DMS153 treated with DMSO at 0.1 percent for 48 hours (cell line): ENCODE results near the gene AGAP5.
"Not testable (repeated sequence)": the region's sequence is repeated elsewhere in the genome, so short reads cannot be mapped to it uniquely, and the experiment has no call there.

Experiments
- DNase-seq: peaks from one replicate; lab custom pipeline; 2025; ENCODE audit not compliant: unreplicated experiment; lab: John Stamatoyannopoulos, UW

AGAP5 gene

DNA sequence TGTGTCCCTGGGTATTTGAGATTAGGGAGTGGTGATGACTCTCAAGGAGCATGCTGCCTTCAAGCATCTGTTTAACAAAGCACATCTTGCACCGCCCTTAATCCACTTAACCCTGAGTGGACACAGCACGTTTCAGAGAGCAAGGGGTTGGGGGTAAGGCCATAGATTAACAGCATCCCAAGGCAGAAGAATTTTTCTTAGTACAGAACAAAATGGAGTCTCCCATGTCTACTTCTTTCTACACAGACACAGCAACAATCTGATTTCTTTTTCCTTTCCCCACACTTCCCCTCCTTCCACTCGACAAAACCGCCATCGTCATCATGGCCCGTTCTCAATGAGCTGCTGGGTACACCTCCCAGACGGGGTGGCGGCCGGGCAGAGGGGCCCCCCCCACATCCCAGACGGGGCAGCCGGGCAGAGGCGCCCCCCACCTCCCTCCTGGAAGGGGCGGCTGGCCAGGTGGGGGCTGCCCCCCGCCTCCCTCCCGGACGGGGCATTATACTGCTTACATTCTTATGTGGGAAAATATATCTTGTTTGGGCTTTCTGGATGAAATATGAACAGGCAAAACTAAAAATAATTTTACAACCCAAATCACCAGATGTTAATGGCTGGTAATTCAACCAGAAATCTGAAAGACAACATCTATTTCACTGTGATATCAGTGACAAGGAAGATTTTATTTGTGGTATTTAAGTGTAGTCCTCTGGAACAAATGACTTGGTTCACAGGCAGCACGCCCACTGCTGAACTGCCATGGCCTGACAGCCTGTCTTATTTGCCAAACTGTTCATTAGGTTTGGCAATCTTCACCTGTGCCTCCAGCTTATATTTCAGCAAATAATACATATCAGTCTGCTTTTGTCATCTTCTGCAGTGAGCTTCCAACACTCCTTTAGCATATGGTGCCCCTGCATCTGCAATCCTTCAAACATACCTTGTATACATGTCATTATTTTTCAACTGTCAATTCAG, 17.6 kb upstream of the AGAP5 start:
- DNase-seq = not testable (repeated sequence)

DNA sequence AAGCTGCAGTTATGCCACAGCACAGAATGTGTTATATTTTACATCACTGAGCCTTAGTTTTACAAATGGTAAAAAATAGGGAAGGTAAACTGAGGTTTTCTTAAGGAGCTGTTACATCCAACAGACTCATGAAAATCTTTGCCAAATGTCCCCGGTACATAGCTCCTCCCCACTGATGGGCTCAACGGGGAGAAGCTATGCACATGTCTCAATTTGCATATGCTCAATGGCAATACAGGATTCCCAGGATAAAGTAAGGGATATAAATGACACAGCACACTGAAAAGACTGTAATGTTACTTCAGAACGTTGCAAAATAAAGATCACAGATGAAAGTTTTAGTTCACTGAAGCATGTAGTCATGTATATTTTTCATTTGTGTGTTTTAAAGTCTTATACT, 16.6 kb upstream of the AGAP5 start:
- DNase-seq = not testable (repeated sequence)

DNA sequence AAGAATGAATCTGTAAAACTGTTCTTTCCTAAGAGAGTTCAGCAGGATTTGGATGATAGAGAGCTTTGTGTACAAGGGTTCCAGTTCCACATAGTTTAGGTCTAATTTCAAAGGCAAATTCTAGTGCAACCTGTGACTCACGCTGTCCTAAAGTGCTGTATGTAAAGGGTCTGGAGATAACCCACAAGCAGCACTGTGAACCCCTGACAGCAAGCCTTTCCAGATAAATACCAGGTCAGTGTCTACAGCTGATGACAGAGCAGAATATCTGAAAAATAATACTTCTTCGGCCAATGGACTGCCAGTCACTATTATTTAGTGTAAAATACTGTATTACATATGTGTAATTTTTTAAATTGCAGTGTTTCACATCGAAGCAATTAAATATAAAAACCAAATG, 16.0 kb upstream of the AGAP5 start:
- not testable (repeated sequence) for DNase-seq

DNA sequence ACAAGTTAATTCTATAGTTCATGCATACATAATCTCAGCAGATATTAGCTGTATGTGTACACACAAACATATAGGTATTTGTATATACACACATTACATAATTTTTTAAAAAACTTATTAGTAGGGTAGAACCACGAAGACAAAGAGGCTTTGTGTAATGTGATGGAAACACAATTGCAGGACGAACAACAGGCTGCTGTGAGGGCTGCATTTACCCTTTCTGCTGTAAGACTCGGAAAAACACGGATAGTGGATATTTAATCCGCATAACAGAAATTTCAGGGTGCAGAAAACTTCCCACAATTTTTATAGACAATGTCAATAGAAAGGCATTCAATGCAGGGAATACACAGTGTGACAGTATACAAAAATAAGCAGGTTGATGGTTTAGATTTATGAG, 13.8 kb upstream of the AGAP5 start:
- DNase-seq = not testable (repeated sequence)

DNA sequence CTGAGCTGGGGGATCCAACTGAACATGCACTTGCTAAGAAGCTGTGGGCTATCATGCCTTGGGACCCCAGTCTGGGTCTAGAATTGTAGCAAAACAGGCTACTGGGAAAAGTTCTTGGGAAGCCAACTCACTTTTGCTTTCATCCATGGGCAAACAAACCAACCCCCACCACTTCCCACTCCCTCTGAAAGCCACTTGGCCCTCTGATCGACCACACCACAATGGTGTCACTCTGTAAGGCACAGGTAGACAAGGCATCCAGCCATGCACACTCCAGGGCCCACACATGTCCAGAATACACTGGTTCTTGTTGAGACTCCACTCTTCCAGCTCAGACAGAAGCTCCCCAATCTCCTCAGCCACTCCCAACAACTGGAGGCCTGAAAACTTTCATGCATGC, 10.2 kb upstream of the AGAP5 start:
- DNase-seq = not testable (repeated sequence)

DNA sequence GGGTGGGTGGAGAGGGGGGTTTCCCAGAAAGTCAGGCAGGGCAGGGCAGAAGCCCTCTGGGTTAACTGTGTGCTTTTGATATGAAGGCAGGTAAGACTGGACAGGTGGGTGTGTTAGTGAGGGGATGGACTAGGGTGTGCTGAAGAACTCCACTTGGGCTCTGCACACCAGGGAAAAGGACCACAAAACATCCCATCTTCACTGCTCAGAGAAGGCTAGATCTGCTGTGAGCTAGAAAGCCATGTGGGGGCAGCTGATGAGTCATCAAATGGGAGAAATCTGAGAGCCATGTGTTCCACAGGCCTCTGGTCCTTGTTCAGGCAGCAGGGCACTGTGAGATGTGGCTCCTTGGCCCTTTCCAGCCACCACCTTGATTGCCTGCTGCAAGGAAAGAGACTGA, 9.7 kb upstream of the AGAP5 start:
- DNase-seq = not testable (repeated sequence)

DNA sequence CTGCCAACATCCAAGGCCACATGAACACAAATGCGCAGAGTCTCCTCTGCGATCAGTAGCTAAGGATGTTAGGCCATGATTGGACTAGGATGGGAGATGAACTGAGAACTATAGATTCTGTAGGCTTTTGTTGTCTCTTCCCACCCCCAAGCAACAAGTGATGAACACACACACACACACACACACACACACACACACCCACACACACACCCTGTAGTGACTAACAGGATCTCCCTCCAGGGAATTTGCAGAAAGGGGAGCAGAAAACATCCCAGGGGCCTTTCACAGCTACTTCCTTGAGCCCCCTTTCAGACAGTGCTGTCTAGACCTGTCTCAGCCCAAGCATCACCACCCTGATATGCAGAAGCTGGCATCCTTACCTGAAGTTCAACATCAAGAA, 8.6 kb upstream of the AGAP5 start:
- not testable (repeated sequence) for DNase-seq

DNA sequence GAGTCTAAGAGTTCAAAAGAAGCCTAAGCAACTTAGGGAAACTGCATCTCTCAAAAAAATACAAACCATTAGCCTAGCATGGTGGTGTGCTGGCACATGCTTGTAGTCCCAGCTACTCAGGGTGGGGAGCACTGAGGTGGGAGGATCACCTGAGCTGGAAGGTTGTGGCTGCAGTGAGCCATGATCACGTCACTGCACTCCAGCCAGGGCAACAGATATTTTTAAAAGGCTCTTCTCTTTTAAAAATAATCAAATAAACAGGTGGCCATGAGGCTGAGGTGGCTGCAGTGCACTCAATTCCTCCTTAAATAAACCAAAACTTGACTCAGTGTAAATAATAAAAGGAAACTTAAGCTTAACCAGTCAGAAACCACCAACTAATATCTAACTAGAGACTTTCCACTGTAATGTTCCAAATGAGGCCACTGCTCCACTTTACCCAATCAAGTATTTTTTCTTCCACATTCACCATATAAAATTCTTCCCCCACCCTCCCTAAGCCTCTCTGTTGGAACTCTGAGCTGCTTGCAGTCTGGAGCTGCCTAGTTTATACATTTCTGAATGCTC, 7.7 kb upstream of the AGAP5 start:
- DNase-seq = not testable (repeated sequence)

DNA sequence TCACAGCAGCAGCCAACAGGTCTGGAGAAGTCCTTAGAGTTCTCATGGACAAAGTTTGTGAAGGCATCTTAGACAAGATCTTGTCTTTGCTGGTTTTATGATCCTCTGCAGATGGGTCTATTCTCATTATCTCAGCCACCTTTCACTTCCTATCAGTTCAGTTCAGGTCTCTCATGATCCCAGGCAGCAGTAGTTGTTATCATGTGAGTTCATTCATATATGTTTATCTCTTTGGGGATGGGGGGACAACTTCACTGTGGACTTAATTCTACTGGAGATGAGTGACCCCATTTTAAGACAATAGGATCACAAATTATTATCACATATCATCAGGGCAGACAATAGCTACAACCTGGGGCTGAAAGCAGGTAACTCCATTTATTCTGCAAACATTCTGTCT, 6.0 kb upstream of the AGAP5 start:
- not testable (repeated sequence) for DNase-seq

DNA sequence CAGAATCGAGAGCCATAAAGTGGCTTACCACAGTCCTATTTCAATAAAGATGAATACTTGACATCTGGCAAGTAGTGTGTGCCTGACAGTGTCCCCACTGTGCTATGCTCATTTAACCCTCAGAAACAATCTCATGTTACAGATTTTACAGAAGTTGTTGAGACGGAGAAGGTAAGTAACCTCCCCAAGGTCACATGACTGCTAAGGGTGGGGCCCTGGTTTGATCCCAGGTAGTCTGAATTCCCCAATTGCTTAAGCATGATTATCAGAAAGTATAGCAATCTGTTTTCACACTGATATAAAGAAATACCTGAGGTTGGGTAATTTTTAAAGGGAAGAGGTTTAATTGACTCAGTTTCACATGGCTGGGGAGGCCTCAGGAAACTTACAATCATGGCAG, 910 bp upstream of the AGAP5 start:
- DNase-seq = not testable (repeated sequence)

DNA sequence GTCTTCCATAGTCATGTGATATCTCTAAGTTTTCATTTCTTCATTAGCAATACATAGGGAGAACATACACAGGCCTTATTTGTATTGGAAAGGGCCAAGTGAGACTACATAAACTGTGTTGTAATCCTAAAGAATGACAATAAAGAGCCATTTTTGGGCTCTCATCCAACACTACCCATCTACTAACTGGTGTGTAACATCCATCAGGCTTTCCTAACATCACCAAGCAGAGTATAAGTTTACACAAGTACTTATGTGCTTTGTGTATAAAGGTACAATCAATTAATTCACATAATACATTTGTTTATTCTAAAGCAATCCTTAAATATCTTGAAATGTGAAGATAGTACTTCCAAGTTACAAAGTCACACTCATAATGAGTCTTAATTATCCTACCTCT, 2.6 kb downstream of the AGAP5 start:
- DNase-seq = not testable (repeated sequence)

DNA sequence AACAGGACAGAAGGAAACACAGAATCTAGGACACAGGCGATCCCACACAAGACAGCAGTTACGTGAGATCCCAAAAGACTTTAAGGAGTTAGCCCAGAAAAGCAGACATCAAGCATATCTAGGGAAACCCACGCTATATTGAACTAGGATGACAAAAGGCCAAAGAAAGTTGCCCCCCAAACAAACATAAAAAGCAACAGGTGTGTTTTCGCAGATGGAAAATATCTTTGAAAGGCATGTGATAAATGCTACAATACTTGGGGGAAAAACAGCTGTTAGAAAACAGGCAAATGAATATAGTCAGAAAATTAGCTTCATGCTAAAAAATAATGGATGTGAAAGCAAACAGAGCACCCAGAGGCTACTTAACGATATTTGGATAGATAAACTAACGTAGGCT, 7.2 kb downstream of the AGAP5 start:
- DNase-seq = not testable (repeated sequence)

DNA sequence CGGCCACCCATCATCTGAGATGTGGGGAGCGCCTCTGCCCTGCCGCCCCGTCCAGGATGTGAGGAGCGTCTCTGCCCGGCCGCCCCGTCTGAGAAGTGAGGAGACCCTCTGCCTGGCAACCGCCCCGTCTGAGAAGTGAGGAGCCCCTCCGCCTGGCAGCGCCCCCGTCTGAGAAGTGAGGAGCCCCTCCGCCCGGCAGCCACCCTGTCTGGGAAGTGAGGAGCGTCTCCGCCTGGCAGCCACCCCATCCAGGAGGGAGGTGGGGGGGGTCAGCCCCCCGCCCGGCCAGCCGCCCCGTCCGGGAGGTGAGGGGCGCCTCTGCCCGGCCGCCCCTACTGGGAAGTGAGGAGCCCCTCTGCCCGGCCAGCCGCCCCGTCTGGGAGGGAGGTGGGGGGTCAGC, 8.3 kb downstream of the AGAP5 start:
- not testable (repeated sequence) for DNase-seq

DNA sequence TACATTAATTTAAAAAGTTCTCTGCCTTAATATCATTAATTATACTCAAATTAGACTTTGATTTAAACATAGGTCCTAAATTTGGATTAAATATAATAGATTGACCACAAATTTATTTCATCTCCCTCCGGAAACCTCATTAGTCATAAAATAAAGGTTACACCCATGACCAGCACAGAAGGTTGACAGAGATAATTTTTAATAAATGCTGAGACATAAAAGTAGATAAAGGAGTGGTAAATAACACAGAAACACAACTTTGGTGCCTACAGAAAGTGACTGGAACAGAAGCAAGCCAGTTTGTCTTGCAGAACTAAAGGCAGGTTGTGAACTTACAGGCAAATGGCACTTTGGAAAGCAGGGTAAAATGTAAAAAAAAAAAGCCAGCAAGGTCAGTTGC, 10.3 kb downstream of the AGAP5 start:
- not testable (repeated sequence) for DNase-seq

DNA sequence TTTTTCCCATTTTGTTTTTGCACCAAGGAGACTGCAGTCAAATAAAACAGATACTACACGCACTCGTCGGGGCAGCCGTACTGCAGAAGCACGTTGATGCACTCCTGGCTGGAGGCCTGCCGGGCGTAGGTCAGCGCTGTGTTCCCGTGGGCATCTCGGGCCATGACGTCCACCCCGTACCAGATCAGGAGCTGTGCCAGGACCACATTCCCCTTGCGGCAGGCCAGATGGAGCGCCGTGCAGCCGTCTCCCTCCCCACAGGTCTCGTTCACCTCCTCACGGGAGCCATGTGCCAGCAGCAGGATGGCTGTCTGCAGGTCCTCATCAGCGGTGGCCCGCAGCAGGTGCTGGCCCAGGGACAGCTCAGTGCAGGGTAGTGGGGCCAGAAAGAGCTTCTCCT, 23.4 kb downstream of the AGAP5 start:
- DNase-seq = not testable (repeated sequence)

DNA sequence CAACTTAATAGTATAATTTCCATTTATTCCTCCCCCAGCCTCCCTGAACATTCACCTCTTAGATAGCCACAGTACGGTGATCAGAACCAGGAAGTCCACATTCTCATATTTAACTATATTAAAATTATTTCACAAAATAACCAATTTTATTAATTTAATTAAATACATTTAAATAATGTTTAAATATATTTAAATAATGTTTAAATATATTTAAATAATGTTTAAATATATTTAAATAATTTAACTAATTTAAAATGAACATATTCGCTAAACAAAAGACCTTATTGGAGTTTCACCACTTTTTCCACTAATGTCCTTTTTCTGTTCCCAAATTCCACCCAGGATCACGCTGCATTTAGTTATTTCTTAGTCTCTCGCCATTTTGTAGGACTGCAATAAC, 29.5 kb downstream of the AGAP5 start:
- DNase-seq = not testable (repeated sequence)

DNA sequence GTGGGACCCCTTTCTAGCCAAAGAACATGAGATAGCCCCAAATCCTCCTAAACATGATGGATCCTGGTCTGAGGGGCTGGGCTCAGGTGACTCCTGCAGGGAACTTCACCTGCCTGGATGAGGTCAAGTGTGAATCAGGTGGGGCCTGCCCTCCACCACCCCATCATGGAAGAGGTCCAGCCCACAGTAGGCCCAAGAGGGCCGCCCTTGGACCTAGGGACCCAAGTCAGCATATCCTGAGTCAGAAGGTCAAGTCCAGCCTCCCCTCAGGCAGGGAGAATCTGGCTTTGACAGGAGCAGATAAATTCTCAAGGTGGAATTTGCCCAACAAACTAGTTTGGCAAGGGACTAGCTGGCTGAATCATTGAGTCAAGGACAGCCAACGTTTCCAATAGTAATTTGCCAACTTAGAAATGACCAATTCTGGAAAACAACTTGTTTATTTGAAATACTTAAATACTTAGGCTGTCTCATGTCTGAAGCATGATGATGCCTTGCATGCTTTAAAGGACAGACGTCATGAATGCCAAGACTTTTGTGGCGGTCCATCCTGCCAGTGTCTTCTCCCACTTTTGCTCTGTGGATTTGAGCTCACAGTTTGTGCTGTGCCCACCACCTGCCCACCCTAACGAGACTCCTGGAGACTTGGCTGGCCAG, 31.6 kb downstream of the AGAP5 start:
- DNase-seq = not testable (repeated sequence)

DNA sequence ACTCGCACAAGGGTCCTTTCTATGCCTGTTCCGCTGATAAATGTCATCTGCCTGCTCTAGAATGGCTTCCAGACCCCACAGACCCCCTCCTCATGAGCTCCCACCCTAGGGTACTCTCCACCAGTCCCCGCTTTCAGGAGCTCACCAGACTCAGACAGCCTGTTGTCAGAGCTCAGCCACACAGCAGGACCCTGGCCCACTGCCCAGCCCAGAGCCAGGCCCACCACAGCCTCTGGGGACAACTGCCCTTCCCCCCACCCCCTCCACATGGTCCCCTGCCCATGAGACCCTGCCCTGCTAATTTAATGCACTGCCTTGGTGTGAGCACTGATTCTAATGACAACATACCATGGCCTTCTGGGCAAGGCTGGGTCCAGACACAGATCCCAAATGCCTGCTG, 32.3 kb downstream of the AGAP5 start:
- not testable (repeated sequence) for DNase-seq

DNA sequence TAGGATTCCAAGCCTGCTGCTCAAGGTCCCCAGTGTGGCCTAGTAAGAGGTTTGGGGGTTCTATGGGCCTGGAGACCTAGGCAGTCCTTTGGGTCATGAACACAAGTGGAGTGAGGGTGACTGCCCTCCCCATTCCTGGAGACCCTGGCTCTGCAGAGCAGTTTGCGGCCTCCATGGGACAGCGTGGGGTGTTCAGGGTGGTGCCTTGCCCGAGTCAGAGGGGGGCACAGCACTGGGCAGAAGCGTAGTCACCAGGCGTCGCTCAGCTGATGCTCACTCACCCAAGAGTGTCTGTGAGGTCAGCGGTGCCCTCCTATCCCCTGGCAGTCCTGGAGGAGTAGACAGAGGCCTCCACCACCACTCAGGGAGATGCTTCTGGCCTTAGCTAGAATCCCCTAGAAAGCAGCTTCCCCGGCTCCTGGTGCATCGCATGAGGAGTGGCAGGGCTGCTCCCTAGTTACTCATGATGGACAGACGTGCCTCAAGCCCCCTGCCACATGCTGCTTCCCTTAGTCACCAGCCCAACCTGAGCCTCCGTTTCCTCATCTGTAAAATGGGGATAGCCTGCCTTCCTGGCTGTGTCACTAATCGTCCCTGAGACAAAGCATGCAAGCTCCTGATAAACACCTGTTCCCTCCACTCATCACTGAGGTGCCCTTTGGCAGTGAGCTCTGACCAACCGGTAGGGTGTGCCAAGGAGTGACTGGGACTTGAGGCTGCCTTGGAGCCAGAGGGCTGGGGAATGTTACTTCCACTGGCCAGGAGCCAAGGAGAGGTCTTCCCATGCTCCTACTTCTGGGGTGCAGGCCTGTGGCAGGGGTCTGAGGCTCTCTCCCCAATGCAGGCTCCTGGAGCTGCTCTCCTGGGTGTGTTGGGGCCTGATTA, 33.5 kb downstream of the AGAP5 start:
- not testable (repeated sequence) for DNase-seq

DNA sequence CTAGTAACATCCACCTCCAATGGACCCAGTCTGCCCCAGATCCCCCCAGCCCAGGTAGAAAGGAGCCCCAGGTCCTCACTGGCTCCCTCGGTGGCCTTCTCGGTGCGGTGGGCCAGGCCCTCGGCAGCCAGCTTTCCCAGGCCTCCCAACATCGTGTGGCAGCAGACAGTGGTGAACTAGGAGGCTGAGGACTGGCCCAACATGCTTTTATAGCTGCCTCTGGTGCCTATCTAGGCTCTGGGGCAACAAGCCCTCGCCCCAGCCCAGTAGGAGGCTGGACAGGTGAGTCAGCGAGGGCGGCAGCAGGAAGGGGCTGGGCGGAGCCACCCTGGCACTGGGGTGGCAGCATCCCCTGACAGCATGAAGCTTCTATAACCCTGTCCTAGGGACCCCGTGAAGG, 34.3 kb downstream of the AGAP5 start:
- not testable (repeated sequence) for DNase-seq

DNA sequence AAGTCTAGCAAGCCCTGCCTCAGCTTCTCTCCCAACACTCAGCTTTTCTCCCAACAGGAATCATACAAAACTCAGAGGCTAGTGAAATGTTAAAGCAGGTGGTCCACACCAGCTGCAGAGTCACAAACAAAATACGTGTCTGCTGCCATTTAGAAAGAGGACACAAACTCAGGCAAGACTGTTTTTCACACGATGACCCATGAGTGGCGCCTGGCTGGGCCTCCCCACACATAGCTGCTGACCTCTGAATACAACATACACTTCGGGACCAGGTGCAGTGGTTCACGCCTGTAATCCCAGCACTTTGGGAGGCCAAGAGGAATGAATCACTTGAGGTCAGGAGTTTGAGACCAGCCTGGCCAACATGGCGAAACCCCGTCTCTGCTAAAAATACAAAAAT, 35.2 kb downstream of the AGAP5 start:
- not testable (repeated sequence) for DNase-seq
